GM13976 (cell line): Measurements from ENCODE around the gene ARHGAP35.
"Not testable (repeated sequence)": the region's sequence is repeated elsewhere in the genome, so short reads cannot be mapped to it uniquely, and the experiment has no call there.

Source experiments
- DNase-seq: peaks from one replicate; pipeline ENCODE4 v3.0.0; 2012; ENCODE audit warnings: low spot score
- CTCF ChIP-seq: IDR thresholded peaks from 2 replicates; pipeline ENCODE4 v1.5.1; 2012; ENCODE audit warnings: borderline replicate concordance, mild to moderate bottlenecking; ENCODE audit not compliant: insufficient read depth; ENCODE audit errors: extremely low read depth, missing control alignments, control extremely low read depth
- in situ Hi-C: fragments of 300-500 bp; cut with MboI; formaldehyde crosslinking; loops from one replicate; pipeline ENCODE4 v1.12.0; 2022; ENCODE audit warnings: low sequenced_read_pairs, mixed read lengths, inconsistent platforms; ENCODE audit not compliant: unreplicated experiment

ARHGAP35 gene

GRCh38 chr19:46850228-46851203, 10.3 kb upstream of the ARHGAP35 start, which contains the start of gene AP2S1:
AP2S1 (minus strand) TSS chr19:46850846; CDS start chr19:46850766, 80 bp downstream.
- no peak for TF ChIP-seq CTCF
- in situ Hi-C loops = loop anchor here (10.0 kb wide), 1 partner anchor 144 kb away; no protein-coding TSS in a partner anchor
- peak; percentile 96 for DNase-seq

GRCh38 chr19:46852830-46853229, 8.0 kb upstream of the ARHGAP35 start:
- TF ChIP-seq CTCF = no peak
- in situ Hi-C loops = loop anchor here (10.0 kb wide), 1 partner anchor 142 kb away; no protein-coding TSS in a partner anchor
- DNase-seq = no peak

GRCh38 chr19:46854698-46855097, 6.1 kb upstream of the ARHGAP35 start:
- in situ Hi-C loops = loop anchor here (10.0 kb wide), 1 partner anchor 140 kb away; no protein-coding TSS in a partner anchor
- DNase-seq = not testable (repeated sequence)

GRCh38 chr19:46856062-46857022, 4.5 kb upstream of the ARHGAP35 start:
- TF ChIP-seq CTCF = peak; percentile 76
- peak; percentile 92 for DNase-seq
- in situ Hi-C loops = loop anchor here (10.0 kb wide), 1 partner anchor 138 kb away; no protein-coding TSS in a partner anchor

- TF ChIP-seq CTCF = no peak
- DNase-seq = no peak
- in situ Hi-C loops = loop anchor here (10.0 kb wide), 1 partner anchor 135 kb away; no protein-coding TSS in a partner anchor
These were observed 1.1 kb upstream of the ARHGAP35 start for GRCh38 chr19:46859637-46860124.

- TF ChIP-seq CTCF = no peak
- in situ Hi-C loops = no loop called here
- DNase-seq = peak; percentile 95
These were observed 512 bp upstream of the ARHGAP35 start for GRCh38 chr19:46860125-46860845.
